ENCODE measurements around the gene RECQL5.

DNA sequence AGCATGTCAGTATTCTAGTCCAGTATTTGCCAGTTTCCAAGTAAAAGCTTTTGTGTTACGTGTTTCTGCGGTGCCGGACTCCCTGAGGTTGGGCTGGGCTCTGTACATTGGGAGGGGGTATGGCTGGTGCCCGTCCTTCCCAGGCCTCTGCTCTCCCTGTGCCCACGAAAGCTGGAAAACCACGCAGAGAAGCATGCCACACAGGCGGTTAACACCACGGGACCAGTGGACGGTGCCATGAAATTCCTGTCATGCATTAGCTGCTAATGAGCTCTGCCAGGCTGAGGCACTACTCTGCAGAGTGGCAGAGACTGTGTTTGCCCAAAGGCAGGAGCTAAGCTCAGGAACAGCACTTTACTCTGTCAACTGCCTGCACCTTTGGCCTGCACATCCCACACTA, 25.6 kb downstream of the RECQL5 start:
- TF ChIP-seq GATA3 (IDR thresholded peaks at IDR 0.05; ENCODE audit: low read depth, low read length) (no peak), GATA2 (IDR thresholded peaks at IDR 0.05; ENCODE audit: low read depth, low read length) (no peak)
